GM21390 (cell line): ENCODE data around the gene UBE2R2.
"Not testable (repeated sequence)": the region's sequence is repeated elsewhere in the genome, so short reads cannot be mapped to it uniquely, and the experiment has no call there.

ENCODE experiments used
- ATAC-seq: cut with Tn5 transposase; IDR thresholded peaks from one replicate; pipeline ENCODE4 v1.9.1; 2021; ENCODE audit not compliant: unreplicated experiment

The UBE2R2 gene, protein sequence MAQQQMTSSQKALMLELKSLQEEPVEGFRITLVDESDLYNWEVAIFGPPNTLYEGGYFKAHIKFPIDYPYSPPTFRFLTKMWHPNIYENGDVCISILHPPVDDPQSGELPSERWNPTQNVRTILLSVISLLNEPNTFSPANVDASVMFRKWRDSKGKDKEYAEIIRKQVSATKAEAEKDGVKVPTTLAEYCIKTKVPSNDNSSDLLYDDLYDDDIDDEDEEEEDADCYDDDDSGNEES

DNA sequence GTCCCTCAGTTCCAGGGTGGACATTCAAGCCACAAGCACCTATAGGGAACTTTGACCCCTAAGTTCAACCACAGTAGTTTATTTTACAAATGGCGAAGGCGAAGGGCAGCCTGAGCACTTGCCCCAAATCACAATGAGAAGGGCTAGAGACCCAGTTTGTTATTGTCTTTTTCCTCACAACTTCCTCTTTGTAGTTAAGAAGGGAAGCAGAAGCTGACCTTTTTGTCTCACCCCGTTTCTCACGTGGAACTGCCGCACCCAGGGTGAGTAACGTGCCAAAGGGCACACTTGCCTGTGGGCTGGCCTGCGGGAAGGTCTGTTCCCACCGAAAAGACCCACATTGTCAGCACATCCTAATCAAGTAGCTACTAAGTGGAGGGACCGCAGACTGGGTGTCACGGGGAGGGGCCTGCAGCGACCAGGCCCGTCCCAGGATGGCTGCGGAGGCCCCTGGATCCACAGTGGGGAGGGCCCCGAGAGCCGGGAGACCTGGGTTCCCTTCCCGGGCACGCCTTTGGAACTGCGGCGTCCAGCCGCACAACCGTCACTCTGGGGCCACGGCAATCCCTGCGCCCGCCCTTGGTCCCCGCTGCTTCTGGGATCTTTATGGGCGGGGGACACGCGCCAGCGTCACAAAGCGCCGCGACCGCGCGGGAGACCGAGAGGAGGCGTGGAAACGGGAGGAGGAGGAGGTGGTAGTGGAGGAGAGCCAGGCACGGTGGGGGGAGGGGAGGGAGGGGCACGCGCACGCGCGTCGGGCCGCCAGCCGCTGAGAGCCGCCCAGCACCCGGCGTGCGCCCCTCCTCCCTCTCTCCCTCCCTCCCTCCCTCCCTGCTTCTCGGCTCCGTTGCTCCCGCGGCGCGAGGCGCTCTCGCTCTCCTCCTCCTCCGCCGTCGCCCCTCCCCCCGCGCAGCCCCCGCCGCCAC is at the start of gene UBE2R2:
Gene UBE2R2, plus strand, starts transcription at position 834 of the 926 bp plus-strand sequence. CDS start 598 bp downstream, outside the sequence.
- peak; percentile 69 for ATAC-seq

DNA sequence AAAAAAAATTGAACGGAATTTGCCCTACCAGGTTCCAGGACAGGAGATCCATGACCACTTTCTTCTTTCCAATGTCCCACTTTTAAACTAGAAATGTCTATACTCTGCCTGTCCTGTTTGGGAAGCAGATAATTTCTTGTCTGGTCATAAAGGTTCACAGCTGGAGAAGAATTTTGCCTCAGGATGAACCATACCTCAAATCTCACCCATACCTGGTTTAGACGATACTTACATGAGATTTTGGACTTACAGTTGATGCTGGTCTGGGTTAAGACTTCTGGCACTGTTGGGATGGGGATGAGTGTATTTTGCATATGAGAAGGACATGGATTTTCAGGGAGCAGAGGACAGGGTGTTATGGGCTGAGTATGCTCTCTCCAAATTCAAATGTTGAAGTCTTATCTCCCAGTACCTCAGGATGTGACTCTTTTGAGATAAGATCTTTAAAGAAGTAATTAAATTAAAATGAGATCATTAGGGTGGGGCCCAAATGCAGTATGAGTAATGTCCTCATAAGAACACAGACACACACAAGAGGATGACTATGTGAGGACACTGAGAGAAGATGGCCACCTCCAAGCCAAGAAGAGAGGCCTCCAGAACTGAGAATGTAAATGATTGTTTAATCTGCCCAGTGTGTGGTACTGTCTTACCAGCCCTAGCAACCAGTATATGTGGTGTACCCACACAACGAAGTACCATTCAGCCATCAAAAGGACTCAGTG is 46.6 kb upstream of the UBE2R2 start:
- ATAC-seq: not testable (repeated sequence)

DNA sequence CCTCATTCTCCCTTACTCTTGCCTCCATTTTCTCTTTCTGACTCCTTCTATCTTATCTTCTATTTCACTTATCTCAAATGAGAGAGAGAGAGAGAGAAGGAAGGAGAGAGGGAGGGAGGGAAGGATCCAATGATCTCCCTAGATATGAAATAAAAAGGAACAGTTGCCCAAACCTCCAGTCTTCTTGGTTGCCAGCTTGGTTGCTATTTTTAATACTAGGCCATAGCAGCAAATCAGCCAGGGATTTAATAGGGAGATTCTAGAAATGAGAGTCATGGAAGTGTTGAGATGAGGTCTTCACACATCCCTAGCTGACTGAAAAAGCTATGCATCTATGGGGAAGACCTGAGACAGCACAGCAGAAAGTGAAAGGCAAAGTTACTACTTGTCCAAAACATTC is 43.8 kb upstream of the UBE2R2 start:
- not testable (repeated sequence) for ATAC-seq

DNA sequence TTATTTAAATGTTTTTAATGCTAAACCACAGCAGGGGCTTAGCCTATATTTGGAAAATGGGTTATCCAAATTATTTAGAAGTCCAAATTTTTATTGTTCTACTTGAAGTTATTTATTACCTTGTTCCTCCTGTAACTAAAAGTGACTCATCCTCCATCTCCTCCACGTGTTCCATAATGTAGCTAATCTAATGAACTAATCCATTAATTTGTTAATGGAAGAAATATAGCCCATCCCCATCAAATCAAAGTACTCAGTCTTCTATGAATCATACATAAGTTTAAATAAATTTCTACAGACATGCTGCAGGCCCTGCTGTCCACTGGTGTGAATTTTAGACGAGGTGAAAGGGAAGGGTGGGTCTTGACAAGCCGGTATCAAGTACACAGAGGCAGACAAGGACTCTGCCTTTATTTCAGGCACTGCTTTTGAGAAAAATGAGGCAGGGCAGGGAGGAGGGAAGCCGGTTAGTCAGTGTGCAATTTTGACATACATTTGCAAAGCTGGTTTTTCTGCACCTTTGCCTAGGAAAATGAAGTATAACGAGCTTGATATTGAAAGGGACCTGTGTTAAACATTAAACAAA is 42.8 kb upstream of the UBE2R2 start:
- not testable (repeated sequence) for ATAC-seq

DNA sequence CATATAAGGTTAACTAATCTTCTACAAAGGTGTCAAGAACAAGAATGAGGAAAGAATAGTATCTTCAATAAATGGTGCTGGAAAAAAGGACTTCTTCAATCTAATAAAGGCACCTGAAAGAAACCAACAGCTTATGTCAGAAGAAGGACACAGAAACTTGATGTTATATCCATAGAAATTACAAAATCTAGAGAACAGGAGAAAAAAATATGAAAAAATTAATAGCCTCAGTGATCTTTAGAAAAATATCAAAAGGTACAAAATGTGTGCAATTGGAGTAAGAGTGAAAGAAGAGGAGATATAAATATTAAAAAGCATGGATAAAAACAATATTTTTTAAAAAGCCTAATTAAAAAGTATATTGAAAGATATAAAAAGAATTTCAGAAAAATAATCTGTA is 40.4 kb upstream of the UBE2R2 start:
- no peak for ATAC-seq

- peak; percentile 72 for ATAC-seq
Observed at GRCh38 chr9:33778700-33779351, 38.1 kb upstream of the UBE2R2 start.

GRCh38 chr9:33780276-33780675 is 36.7 kb upstream of the UBE2R2 start:
- no peak for ATAC-seq

- ATAC-seq: no peak
Observed at GRCh38 chr9:33781736-33782135, 35.2 kb upstream of the UBE2R2 start.

DNA sequence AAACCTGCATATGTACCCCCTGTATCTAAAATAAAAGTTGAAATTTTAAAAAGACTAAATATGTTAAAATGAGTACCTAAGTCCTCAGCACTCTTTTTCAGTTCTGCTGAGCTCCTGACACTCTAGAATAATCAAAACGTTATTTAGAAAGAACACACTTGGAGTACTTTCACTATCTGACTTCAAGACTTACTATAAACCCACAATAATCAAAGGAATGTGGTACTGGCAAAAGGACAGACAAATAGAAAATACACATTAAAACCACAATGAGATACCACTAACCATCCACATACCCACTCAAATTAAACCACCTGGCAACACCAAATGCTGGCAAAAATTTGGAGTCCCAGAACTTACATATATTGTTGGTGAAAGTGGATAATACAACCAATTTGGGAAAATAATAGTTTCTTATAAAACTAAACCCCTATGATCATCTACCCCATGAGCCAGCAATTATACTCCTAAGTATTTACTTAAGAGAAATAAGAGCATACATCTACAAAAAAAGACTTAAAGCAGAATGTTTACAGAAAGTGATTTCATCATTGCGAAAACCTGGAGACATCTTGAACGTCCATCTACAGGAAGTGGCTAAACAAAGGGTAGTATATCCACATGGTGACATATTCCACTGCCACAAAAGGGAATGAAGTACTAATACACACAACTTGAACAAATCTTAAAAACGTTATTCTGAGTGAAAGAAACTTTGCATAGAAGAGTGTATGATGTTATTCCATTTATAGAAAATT is 34.4 kb upstream of the UBE2R2 start:
- no peak for ATAC-seq

GRCh38 chr9:33785914-33786313 is 31.0 kb upstream of the UBE2R2 start:
- no peak for ATAC-seq

DNA sequence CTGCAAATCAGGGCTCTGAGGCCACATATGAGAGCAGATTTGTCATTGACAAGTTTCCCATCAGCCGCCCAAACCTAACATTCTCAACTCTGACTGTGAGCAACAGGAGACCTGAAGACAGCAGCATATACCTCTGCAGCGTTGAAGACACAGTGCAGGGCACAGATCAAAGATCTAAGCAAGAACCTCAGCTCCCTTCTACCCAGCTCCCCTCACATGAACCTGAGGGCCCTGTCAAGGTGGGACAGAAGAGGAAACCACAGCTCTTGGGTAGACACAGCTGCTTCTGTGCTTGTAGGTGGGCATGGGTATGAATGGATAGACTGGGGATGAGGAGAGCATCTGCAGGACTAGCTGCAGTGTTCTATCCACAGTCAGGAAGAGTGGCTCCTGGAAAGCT is 30.3 kb upstream of the UBE2R2 start:
- ATAC-seq: no peak

DNA sequence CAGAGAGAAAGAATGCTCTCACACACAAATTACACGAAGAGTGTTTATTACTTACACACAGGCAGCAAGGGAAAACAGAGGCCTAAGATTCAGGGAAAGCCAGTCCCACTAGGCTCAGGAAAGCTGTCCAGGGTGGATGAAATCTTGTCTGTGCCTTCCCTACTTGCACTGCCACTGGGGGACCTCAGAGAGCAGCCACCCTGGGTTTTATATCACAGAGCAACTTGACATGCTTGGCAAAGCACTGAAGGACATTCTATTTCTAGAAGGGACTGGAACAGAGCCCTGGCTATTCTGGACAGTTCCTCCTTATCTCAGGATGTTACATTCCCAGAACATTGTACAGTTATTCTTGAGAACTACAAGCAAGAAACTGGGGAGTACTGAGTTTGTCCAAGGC is 29.1 kb upstream of the UBE2R2 start:
- ATAC-seq: no peak

- not testable (repeated sequence) for ATAC-seq
Observed at GRCh38 chr9:33789429-33789828, 27.5 kb upstream of the UBE2R2 start.

GRCh38 chr9:33791117-33791516 is 25.8 kb upstream of the UBE2R2 start:
- no peak for ATAC-seq

DNA sequence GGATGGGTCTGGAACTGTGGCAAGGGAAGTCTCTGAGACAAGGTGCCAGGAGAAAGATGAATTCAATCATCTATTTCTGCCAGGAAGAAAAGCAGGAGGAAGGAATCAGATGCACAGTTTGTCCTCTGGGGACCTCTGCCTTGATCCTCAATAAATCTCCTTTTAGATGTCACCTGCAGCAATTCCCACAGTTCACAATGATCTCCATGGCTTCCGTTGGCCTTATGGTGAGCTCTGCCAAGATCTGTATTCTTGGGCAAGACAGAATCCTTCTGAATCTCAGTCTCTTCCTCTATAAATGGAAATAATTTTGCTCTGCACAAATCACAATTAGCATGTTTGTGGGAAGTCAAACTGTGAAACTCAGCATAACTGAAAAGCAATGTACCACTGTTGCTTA is 23.5 kb upstream of the UBE2R2 start:
- ATAC-seq: not testable (repeated sequence)

DNA sequence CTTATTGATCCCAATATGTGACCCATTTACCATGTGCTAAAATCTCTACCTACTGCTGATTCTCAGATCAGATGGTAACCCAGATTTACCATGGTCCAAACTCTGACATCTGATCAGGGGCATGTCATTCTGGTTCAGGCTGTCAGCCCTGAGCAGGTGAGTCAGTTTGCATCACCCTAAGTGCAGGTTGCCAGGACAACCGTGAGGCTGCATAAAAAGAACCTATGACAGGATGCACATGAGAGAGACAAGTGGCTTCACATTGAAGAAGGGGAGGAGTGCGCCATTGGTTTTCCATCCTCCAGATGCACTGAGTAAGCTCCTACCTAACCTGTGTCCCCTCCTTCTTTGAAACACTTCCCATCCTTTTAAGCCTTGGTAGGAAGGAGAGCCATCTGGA is 22.4 kb upstream of the UBE2R2 start:
- ATAC-seq: no peak

- no peak for ATAC-seq
Observed at GRCh38 chr9:33795281-33795680, 21.7 kb upstream of the UBE2R2 start, which contains the start of gene PRSS3. PRSS3 (plus strand) TSS chr9:33795561; CDS start chr9:33795574, 13 bp downstream.

DNA sequence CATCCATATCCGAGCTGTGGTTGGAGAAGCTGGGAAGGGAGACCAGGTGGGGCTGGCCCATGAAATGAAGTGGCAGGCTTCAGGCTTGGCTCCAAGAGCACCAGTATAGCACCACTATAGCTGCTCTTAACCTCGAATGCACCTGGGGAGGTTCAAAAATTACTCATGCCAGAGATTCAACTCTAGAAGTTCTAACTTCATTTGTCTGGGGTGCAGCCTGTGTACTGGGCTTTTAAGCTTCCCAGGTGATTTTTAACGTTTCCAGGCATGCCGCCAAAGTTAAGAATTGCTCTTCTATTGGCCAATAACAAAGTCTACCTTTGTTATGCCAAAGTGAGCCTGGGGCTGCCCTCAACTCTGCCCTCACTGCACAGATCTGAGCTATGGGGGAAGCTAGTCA is 21.1 kb upstream of the UBE2R2 start:
- ATAC-seq: no peak

DNA sequence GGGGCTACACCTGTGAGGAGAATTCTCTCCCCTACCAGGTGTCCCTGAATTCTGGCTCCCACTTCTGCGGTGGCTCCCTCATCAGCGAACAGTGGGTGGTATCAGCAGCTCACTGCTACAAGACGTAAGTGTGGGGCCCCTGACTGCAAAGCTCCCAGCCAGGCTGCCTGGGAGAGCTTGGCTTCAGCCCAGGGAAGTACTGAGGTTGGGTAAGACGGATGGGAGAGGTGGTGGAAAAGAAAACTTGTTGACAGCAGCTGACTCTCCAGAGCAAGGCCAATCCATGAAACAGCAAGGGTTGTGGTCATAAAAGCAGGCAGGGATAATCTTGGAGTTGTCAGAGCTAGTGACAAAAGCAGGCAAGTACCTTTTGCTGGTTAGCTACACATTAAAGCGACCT is 20.3 kb upstream of the UBE2R2 start:
- not testable (repeated sequence) for ATAC-seq

- ATAC-seq: no peak
Observed at GRCh38 chr9:33797837-33798236, 19.1 kb upstream of the UBE2R2 start.
